GM13976 (cell line): Measurements from ENCODE around the gene MATCAP1.

ENCODE experiments used
- DNase-seq: peaks from one replicate; pipeline ENCODE4 v3.0.0; 2012; ENCODE audit warnings: low spot score
- CTCF ChIP-seq: IDR thresholded peaks from 2 replicates; pipeline ENCODE4 v1.5.1; 2012; ENCODE audit warnings: borderline replicate concordance, mild to moderate bottlenecking; ENCODE audit not compliant: insufficient read depth; ENCODE audit errors: extremely low read depth, missing control alignments, control extremely low read depth
- in situ Hi-C: fragments of 300-500 bp; cut with MboI; formaldehyde crosslinking; loops from one replicate; pipeline ENCODE4 v1.12.0; 2022; ENCODE audit warnings: low sequenced_read_pairs, mixed read lengths, inconsistent platforms; ENCODE audit not compliant: unreplicated experiment

The MATCAP1 gene

DNA sequence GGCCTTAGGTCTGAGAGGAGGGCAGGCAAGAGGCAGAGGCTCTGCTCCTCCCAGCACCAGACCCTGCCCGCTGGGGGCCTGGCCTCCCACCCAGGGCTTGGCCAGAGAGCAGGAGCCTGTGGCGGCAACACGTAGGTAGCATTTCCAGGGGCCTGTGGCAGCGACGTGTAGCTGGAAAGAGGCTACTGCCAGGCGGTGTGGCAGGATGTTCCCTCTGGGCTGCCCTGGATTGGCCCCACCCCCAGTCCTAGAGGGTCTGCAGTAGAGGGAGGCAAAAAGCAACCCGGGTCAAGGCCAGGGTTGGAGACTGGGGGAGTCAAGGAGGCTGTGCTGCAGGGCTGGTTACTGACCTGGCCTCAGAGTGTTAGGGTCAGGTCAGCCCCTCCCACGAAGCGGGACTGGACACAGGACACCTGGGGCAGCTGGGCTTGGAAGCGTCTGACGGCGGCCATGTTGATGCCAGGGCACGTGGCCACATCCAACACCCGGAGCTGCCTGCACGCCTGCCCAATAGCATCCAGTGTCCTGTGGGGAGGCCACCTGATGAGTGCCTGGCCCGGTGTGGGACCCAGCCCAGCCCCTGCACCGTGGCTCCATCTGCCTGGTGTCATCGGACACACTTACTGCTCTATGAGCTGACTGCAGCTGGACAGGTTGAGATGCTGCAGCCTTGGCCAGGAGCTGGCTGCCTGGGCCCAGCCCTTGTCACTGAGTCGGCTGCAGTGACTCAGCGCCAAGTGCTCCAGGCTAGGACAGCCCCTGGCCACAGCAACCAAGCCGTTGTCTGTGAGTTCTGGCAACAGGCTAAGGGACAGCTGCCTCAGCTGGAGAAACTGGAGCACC lies 23.7 kb upstream of the MATCAP1 start:
- in situ Hi-C loops = no loop called here
- peak; percentile 41 for DNase-seq
- TF ChIP-seq CTCF = no peak

DNA sequence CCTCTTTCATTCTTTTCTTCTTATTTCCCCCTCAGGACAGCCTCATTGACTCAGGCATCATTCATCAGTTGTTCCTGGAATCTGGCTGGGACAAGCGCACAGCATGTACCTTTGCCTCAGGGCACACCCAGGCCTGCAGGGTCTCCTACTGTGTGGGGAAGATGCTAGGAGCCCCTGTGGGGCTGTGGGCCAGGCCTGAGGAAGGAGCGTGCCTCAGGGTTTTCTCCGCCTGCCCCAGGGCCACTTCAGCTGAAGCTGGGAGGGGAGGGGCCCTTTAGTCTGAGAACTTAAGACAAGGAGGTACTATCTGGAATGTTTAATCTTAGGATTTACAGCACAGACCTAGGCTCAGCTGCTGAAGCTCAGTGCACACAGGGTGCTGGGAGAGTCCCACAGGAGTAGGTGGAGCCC lies 23.1 kb upstream of the MATCAP1 start:
- in situ Hi-C loops = no loop called here
- no peak for TF ChIP-seq CTCF
- no peak for DNase-seq

DNA sequence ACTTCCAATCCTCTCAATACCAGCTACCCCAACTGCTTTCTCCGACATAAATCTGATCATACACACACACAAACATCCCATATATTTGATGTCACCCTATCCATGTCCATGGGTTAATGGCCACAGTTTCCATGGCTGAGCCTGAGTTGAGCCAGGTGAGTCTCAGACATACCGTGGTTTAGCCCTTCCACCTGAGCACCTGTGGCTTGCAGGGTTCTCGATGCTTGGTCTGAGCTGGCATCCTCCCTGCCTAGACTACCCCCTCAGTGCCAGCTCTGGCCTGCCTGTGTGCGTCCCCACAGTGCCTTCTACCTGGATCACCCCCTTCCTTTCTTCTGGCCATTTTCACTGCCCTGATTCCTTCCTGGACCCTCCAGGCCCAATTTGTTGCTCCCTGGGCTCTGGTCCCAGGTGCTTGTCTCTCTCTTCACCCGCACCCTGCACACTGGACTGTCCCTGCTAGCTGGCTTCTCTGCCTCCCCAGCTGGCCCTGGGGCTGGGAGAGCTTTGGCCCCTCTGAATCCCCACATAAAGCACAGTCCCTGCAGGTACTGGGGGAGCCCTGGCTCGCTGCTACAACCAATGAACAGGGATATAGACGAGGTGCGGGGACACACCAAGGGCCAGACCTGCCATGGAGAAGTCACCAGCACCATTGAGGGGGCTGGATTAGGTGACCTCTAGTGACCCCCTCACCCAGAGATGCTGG lies 22.5 kb upstream of the MATCAP1 start:
- no peak for TF ChIP-seq CTCF
- DNase-seq = peak; percentile 25
- in situ Hi-C loops = no loop called here

DNA sequence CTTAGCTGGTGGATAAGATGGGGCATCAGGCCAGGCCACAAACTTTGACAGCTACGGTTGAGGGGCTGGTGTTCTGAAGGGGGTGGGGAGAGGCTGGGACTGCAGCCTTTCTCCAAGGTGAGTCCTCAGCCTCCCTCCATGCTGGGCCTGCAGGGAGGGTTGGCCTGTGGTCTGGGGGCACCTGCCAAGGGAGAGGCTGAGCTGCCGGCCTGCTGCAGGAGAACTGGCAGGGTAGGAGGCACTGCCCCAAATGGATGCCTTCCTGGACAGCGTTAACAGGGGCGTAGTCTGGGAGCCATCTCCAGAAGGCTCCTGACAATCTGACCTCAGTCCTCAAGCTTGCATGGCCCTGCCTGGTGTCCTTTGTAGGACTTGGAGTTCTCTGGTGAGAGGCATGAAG lies 20.3 kb upstream of the MATCAP1 start:
- TF ChIP-seq CTCF = no peak
- peak; percentile 22 for DNase-seq
- in situ Hi-C loops = no loop called here

- DNase-seq = peak; percentile 35
- in situ Hi-C loops = no loop called here
Observed at GRCh38 chr16:67202956-67203493, 19.3 kb upstream of the MATCAP1 start.

More at GRCh38 chr16:67202956-67203493, 19.3 kb upstream of the MATCAP1 start:
- TF ChIP-seq CTCF = no peak
